Colonic mucosa (tissue), 4 donors: ENCODE measurements around the gene XAF1. TPM values are rescaled to one million over a fixed set of nuclear protein-coding genes. Genes with fewer than 3 reads are reported as not detected.

Experiments
- DNase-seq: peaks from one replicate; pipeline ENCODE4 v3.0.0-alpha.2; 2020
- H3K27ac ChIP-seq: fragments of 200-600 bp; one replicate; pipeline ENCODE4 v1.8.0; 2021
- H3K27me3 ChIP-seq: fragments of 200-600 bp; one replicate; pipeline ENCODE4 v1.8.0; 2021
- H3K36me3 ChIP-seq: fragments of 200-600 bp; one replicate; pipeline ENCODE4 v1.8.0; 2021
- H3K4me1 ChIP-seq: fragments of 200-600 bp; one replicate; pipeline ENCODE4 v1.8.0; 2021; ENCODE audit warnings: mild to moderate bottlenecking
- H3K4me3 ChIP-seq: fragments of 200-600 bp; one replicate; pipeline ENCODE4 v1.8.0; 2021
- H3K9ac ChIP-seq, 2 donors: one replicate each; pipeline ENCODE4 v1.7.0; 2013; ENCODE audit warnings: control low read depth in 2 of 2, low read depth in 2 of 2, low read length in 2 of 2
- H3K9me3 ChIP-seq: fragments of 200-600 bp; one replicate; pipeline ENCODE4 v1.8.0; 2021
- CTCF ChIP-seq: fragments of 200-600 bp; IDR thresholded peaks from one replicate; pipeline ENCODE4 v1.8.0; 2022; ENCODE audit warnings: antibody characterized with exemption, mild to moderate bottlenecking
- intact Hi-C: fragments of 100-400 bp; cut with DNase I; formaldehyde crosslinking; loops from one replicate; pipeline ENCODE4 v1.14.1; 2022
- total RNA-seq, 2 donors: library from RNA; stranded (reverse); fragmentation: NEBNext Ultra II Directional in 1 of 2; extraction: Animal tissue kit (Norgen Biotek cat#: 25700) in 1 of 2; gene quantifications; one replicate each; pipeline ENCODE4 v1.2.1, GENCODE V29; 2021
- donor health status: healthy.
- donor health status: DM: no; HTN: no; CAD: no.
- donor health status: DM: no; HTN: no; CAD: no.

XAF1 gene
- total RNA-seq, 2 donors from 2014 or later = 8.5 to 11.7 TPM

GRCh38 chr17:6780886-6781285, 25.0 kb downstream of the XAF1 start:
- intact Hi-C loops = no loop called here
- no peak for TF ChIP-seq CTCF
- DNase-seq = no peak
- Histone ChIP-seq H3K4me1 (no peaks in the 10 kb centered on the region), H3K27ac (no peak overlapping the region), H3K27me3 (peaks cover 4% of the 10 kb centered on the region), H3K9ac (no peak overlapping the region), H3K4me3 (no peak overlapping the region), H3K9me3 (no peaks in the 10 kb centered on the region), H3K36me3 (no peaks in the 10 kb centered on the region)

- Histone ChIP-seq H3K27ac (no peak overlapping the region), H3K4me1 (no peaks in the 10 kb centered on the region), H3K27me3 (no peaks in the 10 kb centered on the region), H3K9ac (no peak overlapping the region), H3K9me3 (no peaks in the 10 kb centered on the region), H3K4me3 (no peak overlapping the region), H3K36me3 (no peaks in the 10 kb centered on the region)
- no peak for TF ChIP-seq CTCF
- no peak for DNase-seq
- intact Hi-C loops = no loop called here
These were observed 26.4 kb downstream of the XAF1 start for GRCh38 chr17:6782244-6782643.

DNA sequence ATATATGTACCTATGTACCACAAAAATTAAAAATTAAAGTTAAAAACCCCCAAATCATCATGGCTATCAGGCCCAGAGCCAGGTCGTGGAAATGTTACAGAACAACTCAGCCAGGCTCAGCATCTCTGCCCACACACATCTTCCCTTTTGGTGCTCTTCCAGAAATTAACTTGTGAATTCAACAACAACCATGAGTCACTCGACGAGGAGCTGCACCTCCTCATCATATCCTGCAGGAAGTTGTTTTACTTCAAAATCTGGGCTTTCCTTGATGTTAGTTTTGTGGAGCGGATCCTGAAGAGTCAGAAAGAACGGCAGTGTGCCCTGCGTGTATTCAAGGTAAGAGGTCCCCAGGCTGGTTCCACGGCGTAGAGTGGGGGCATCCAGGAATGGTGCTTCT, 30.8 kb downstream of the XAF1 start:
- H3K9me3 ChIP-seq = no peaks in the 10 kb centered on the region
- no peaks in the 10 kb centered on the region for H3K36me3 ChIP-seq
- H3K27me3 ChIP-seq = peaks cover 4% of the 10 kb centered on the region
- TF ChIP-seq CTCF = no peak
- no peak overlapping the region for H3K9ac ChIP-seq
- no peak overlapping the region for H3K27ac ChIP-seq
- H3K4me1 ChIP-seq = no peaks in the 10 kb centered on the region
- intact Hi-C loops = no loop called here
- DNase-seq = no peak
- no peak overlapping the region for H3K4me3 ChIP-seq

- no peaks in the 10 kb centered on the region for H3K9me3 ChIP-seq
- no peak overlapping the region for H3K4me3 ChIP-seq
- H3K27me3 ChIP-seq = peaks cover 4% of the 10 kb centered on the region
- H3K9ac ChIP-seq = no peak overlapping the region
- no peaks in the 10 kb centered on the region for H3K36me3 ChIP-seq
- no peaks in the 10 kb centered on the region for H3K4me1 ChIP-seq
- no peak for TF ChIP-seq CTCF
- intact Hi-C loops = no loop called here
- no peak for DNase-seq
- H3K27ac ChIP-seq = no peak overlapping the region
These were observed 31.3 kb downstream of the XAF1 start for GRCh38 chr17:6787081-6787693.

DNA sequence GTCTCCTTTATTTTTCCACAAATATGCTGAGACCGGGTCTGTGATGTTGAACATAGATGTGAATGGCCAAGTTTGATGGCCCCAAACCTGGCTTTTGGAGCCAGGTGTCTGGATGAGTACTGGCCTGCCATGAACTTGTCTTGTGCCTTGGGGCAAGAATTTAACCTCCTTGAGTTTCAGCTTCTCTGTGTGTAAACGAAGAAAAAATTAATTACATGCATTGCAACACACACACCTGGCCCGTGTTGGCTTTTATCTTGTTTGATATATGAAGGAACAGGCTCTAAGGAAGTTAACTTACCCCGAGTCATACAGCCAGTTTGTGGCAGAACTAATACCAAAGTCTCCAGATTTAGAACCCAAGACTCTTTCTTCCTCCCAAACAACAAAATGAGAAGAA, 33.3 kb downstream of the XAF1 start:
- H3K9ac ChIP-seq = no peak overlapping the region
- H3K27me3 ChIP-seq = peaks cover 4% of the 10 kb centered on the region
- H3K4me1 ChIP-seq = no peaks in the 10 kb centered on the region
- no peak overlapping the region for H3K27ac ChIP-seq
- intact Hi-C loops = no loop called here
- no peak overlapping the region for H3K4me3 ChIP-seq
- no peak for TF ChIP-seq CTCF
- no peak for DNase-seq
- no peaks in the 10 kb centered on the region for H3K9me3 ChIP-seq
- no peaks in the 10 kb centered on the region for H3K36me3 ChIP-seq
